ENCODE results near the gene C19orf67.
A peak's percentile ranks its signal among the peaks of the same experiment; 100 is the strongest.

- TF ChIP-seq PHF5A (CRISPR knock-in tag; IDR thresholded peaks at IDR 0.05; ENCODE audit: low read depth, unreplicated experiment) = no peak
- TF ChIP-seq HBP1 (CRISPR knock-in tag; IDR thresholded peaks at IDR 0.05; ENCODE audit: low read depth) = no peak
- TF ChIP-seq MYNN (CRISPR knock-in tag; IDR thresholded peaks at IDR 0.05; ENCODE audit: low read depth) = 0 out of 2 replicates have a peak, but pooled peaks have one; percentile 29
- peak; percentile 76; the same call in 1 of the 2 replicates for TF ChIP-seq ARID2 (CRISPR knock-in tag; IDR thresholded peaks at IDR 0.05; ENCODE audit: borderline replicate concordance)
Observed at GRCh38 chr19:14031719-14032480, 53.7 kb downstream of the C19orf67 start, which contains the start of gene IL27RA.
